ENCODE data around the gene ADAMTS20.

GRCh38 chr12:43580601-43581000 lies 28.6 kb upstream of the ADAMTS20 start:
- no peak for TF ChIP-seq EZH2phosphoT487 (IDR thresholded peaks at IDR 0.05; ENCODE audit: insufficient read depth, low read depth)
- TF ChIP-seq EZH2 (IDR thresholded peaks at IDR 0.05; ENCODE audit: insufficient read depth, poor library complexity, severe bottlenecking), result no peak

Measured in GM23248 (cell line).